Stimulated activated CD4-positive, alpha-beta T cell treated with anti-CD3 and anti-CD28 coated beads, Interleukin-12 subunit alpha, Interleukin-12 subunit beta, amount 100 ng/mL, for 4 hours (primary cell): Measurements from ENCODE around the gene ING3.
"Not testable (repeated sequence)": the region's sequence is repeated elsewhere in the genome, so short reads cannot be mapped to it uniquely, and the experiment has no call there.

Experiments used
- DNase-seq: peaks from one replicate; pipeline ENCODE4 v3.0.0-alpha.2; 2020

Gene ING3

GRCh38 chr7:120951826-120952225 is 1.2 kb downstream of the ING3 start:
- no peak for DNase-seq

GRCh38 chr7:120955577-120956149 is 5.1 kb downstream of the ING3 start:
- DNase-seq = no peak

- DNase-seq = no peak
Observed at GRCh38 chr7:120959929-120960484, 9.4 kb downstream of the ING3 start.

- no peak for DNase-seq
Observed at GRCh38 chr7:120960714-120961113, 10.1 kb downstream of the ING3 start.

- DNase-seq = no peak
Observed at GRCh38 chr7:120961638-120962173, 11.1 kb downstream of the ING3 start.

GRCh38 chr7:120964088-120964487 is 13.5 kb downstream of the ING3 start:
- DNase-seq = no peak

DNA sequence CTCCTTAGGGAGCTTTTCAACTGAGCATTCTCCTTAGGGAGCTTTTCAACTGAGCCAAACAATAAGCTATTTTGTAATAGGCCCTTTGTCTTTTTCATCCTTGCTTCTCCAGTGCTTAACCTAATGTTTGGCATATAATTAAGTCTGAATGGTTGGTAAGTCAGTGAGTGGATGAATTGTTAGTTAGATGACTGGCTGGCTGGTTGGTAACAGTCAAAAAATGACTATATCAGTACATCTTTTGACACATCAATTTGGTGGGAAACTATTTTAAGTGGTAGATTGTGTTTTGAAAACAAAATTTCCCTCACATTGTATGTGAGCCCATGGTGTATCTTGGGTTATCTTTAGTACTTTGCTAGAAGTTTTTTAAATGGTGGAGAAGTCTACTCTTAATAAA is 16.4 kb downstream of the ING3 start:
- DNase-seq = no peak

DNA sequence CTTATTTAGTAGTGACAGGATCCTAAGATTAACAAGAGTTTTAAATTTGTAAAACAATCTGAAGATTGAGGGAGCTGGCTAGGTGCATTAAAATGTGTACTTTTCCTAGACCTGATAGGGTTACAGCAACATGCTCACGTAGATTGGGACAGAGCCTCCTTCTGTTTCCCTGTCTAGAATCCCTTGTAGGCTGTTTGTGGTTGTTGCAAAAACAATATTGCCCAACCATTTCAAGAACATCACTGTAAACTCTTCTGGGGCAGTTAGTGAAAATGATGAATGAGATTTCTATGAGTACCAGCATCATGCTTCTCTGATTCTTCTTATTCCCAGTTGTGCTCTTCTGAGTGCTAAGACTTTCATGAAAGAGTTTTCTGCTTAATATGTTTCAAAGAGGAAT is 23.3 kb downstream of the ING3 start:
- no peak for DNase-seq

- DNase-seq = no peak
Observed at GRCh38 chr7:120979765-120980499, 29.4 kb downstream of the ING3 start.

GRCh38 chr7:120981117-120981516 is 30.5 kb downstream of the ING3 start:
- no peak for DNase-seq

DNA sequence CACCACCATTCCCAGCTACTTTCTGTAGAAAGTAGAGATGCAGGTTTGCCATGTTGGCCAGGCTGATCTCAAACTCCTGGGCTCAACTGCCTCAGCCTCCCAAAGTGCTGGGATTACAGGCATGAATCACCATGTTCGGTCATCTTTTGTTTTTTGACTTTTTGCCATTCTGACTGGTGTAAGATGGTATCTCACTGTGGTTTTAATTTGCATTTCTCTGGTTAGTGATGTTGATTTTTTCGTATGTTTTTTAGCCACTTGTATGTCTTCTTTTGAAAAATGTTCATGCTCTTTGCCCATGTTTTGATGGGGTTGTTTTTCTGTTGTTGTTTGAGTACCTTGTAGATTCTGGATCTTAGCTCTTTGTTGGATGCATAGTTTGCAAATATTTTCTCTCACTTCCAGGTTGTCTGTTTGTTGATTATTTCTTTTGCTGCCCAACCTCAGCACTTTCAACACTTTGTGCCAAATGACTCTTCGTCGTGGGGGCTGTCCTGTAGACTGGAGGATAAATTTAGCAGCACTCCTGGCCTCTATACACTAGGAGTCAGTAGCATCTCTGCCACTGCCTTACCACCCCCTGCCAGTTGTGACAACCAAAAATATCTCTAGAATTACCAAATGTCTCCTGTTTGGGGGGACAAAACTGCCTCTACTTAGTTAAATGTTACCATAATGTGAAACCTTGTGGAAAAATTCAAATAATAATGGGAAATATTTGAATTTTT is 31.5 kb downstream of the ING3 start:
- DNase-seq = no peak

GRCh38 chr7:120983592-120983991 is 33.0 kb downstream of the ING3 start:
- not testable (repeated sequence) for DNase-seq

DNA sequence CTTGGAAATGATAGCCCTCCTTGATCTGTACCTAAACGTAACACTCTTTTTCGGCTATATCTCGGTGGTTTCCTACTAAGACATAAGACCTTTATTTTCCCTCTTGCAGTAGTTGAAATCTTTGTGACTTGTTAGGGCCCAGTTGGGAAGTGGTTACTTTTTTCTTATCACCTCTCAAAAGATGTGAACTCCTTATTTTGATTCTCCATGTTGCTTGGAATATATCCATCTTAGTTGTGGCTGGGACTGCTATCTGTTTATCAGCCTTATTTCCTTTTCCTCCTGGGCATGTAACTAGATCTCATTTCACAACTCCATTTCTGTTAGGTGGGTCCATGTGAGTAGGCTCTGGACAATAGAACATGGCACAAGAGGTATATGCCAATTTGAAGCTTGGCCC is 33.8 kb downstream of the ING3 start:
- no peak for DNase-seq

GRCh38 chr7:120985130-120985758 is 34.7 kb downstream of the ING3 start:
- DNase-seq = no peak

- no peak for DNase-seq
Observed at GRCh38 chr7:120985839-120986238, 35.3 kb downstream of the ING3 start.

- DNase-seq = no peak
Observed at GRCh38 chr7:120986650-120987049, 36.1 kb downstream of the ING3 start.

DNA sequence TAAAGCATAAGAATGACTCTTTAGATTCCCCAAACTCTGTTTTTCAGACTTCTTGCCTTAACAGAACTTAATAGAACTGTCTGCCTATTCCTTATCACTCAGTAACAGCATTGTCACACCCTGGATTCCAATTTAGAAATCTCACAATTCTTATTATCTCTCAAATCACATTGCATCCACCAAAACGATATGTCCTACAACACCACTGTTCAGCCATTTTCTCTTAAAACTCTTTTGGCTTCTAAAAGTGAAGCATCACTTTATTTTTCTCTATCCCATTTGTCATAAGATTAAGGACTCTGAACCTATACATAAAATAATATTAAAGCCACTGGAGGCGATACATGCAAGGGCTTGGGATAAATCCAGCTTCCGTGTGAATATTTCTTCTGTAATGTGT is 36.7 kb downstream of the ING3 start:
- no peak for DNase-seq

DNA sequence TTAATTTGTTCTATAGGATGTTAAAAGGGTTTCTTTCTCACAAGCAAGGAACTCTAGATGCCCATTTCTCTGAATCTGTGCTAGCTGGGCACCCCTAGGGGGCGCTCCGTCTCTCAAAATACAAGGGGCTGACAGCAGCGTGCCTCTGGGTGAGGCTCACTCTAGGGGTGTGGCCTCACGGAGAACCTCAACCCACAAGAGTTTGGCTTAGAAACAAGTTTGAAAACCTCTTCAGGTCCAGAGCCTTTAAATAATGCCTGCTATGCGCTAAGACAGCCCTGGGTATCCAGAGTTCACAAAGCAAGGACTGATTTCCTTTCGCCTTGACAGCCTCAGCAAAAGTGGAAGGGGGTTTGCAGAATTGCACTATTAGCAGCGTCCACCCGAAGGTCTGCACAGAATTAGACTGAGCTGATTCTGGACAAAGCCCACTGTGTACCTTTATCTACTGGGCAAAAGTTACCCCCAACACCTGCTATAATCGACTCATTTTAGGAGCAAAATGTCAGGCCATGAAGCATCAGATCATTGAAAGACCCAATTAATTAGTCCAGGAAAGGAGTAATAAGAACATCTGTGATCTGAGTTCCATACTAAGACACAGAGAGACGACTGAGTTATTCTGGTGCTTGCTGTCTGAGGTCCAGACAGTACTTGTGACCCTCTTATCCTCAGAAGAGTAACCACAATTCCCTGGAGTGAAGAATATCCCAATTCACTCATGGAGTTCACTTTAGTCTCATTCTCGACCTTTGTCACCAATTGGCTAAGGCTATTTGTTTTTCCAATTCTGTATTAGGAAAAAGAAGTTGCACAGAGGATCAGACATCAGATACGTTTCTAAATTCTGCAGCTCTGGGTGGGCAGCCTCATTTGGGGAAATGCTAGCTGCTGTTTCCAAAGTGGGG is 37.4 kb downstream of the ING3 start:
- DNase-seq = peak; percentile 80

DNA sequence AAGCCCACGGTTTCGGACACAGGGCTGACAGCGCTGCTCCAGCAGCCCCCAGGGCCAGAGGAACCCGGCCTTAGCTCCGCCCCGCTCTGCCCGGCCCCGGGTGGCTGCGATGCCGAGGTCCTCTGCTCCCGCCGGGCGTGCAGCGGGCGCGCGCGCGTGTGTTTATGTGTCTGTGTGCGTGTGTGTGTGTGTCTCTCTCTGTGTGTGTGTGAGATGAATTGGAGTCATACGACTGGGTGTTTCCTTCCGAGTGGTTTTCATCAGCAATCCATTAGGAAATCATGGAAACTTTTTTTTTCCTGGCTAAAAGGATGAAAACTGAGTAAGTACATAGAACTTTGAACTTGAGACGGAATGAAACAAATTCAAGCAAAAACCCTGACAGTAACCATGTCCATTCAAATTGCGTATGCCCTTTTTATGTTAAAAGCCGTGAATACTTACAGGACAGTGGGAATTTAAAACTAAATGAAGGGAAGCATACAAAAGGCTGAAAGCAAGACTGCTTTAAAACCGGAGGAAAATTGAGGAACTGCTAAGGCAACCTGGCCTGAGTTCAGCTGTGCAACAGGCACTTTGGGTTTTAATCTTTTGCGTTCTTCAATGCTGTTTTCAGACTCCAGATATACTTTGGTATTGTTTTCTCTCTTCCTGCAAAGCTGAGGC is 38.1 kb downstream of the ING3 start, which contains the start of gene CPED1:
Gene CPED1, plus strand, starts transcription at position 121 of the 666 bp plus-strand sequence. CDS start 911 bp downstream, outside the sequence.
- peak; percentile 21 for DNase-seq

DNA sequence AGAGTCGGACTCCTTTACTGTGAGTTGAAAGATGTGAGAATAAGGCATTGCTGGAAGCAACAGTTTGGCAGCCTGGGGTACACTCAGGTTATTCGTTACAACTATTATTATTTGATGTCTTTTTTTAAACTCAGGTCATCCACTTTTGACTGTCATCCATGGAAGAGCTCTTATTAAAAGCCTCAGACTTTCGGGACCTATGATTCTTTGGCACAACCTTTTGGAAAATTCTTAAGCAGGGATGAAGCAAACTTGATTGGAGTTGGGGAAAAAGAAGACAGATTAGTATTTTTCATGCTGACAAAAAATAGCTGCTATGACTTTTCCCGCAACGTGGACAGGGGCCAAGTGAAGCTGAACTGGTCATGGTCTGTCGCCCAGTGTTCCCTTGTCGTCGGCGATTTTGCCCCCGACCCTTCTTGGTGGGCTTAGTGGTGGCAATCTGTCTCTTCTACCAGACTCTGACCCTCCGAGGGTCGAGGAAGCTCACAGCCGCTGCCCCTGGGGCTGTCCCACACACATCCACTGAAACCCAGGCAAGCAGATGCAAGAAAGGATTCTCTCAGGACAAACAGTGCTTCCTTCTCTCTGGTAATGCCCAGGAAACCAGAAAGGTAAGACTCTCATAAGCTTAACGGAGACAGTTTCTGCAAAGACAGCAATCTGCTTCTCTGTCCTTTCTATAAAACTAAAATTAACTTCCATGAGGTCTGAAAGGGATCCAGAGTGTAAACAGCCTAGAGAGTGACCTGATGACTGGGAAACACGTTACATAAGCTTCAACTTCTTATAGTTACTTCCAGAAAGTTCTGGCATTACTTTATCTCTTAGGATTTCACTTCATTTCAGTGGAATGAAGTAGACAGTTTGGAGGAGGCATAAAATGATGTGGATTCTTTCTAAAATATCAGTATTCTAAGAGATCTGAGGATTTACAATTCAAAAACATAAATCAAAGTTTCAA is 39.0 kb downstream of the ING3 start:
- no peak for DNase-seq
